Dermis lymphatic vessel endothelial cell (primary cell): ENCODE data around the gene NUDT14. TPM values are rescaled to one million over a fixed set of nuclear protein-coding genes. Genes with fewer than 3 reads are reported as not detected.

ENCODE experiments used
- total RNA-seq: library from RNA; depleted of rRNA; stranded (reverse); fragments of >200 nt; gene quantifications from 2 replicates; pipeline ENCODE4 v1.2.1, GENCODE V29; 2014

Gene NUDT14
- 78.3 and 80.1 TPM in 2 replicates for total RNA-seq

GRCh38 chr14:105180592-105181548, at the start of gene NUDT14:
TSS of gene NUDT14 (minus strand) at chr14:105181312. CDS start at chr14:105181209, 103 bp downstream.

GRCh38 chr14:105168496-105168978, 12.6 kb downstream of the NUDT14 start, which contains the start of gene JAG2:
TSS of gene JAG2 (minus strand) at chr14:105168776. CDS start at chr14:105168420, 356 bp downstream.

Other genes with a start within 250 kb of the NUDT14 start
- gene AHNAK2, start 202.9 kb downstream of the NUDT14 start, total RNA-seq: 4.9 and 12.8 TPM in 2 replicates
- gene CLBA1, start 195.5 kb downstream of the NUDT14 start, total RNA-seq: 4.1 and 5.7 TPM in 2 replicates
- gene CDCA4, start 160.2 kb downstream of the NUDT14 start, total RNA-seq: 19.9 and 21.3 TPM in 2 replicates
- not detected in 2 replicates for gene GPR132, start 115.9 kb downstream of the NUDT14 start, total RNA-seq
- 26.6 and 37.9 TPM in 2 replicates for gene JAG2, start 12.5 kb downstream of the NUDT14 start, total RNA-seq
- 36.4 and 45.5 TPM in 2 replicates for gene BTBD6, start 67.2 kb upstream of the NUDT14 start, total RNA-seq
- gene BRF1, start 119.7 kb upstream of the NUDT14 start, total RNA-seq: 24.4 and 28.6 TPM in 2 replicates
- 37.6 and 37.7 TPM in 2 replicates for gene PACS2, start 133.4 kb upstream of the NUDT14 start, total RNA-seq
- gene TEX22, start 217.2 kb upstream of the NUDT14 start, total RNA-seq: under 0.01 and 0.09 TPM in 2 replicates
- gene MTA1, start 238.5 kb upstream of the NUDT14 start, total RNA-seq: 19.9 and 26.9 TPM in 2 replicates